Endodermal cell (in vitro differentiated cells): ENCODE data around the gene NEDD4L. TPM values are rescaled to one million over a fixed set of nuclear protein-coding genes. Genes with fewer than 3 reads are reported as not detected.

Source experiments
- DNase-seq: peaks from one replicate; pipeline ENCODE4 v3.0.0-alpha.2; 2017
- H3K27ac ChIP-seq: 2 replicates; pipeline ENCODE4 v1.5.1; 2013; ENCODE audit warnings: mild to moderate bottlenecking, low read depth, low read length, moderate library complexity
- H3K27me3 ChIP-seq: 2 replicates; pipeline ENCODE4 v1.6.1; 2013; ENCODE audit warnings: mild to moderate bottlenecking, low read length, moderate library complexity; ENCODE audit not compliant: insufficient read depth, control insufficient read depth, poor library complexity, severe bottlenecking
- H3K36me3 ChIP-seq: 2 replicates; pipeline ENCODE4 v1.7.0; 2013; ENCODE audit warnings: mild to moderate bottlenecking, low read length, moderate library complexity; ENCODE audit not compliant: control insufficient read depth, insufficient read depth
- H3K4me1 ChIP-seq: one replicate; pipeline ENCODE4 v1.7.0; 2013; ENCODE audit warnings: low read length; ENCODE audit not compliant: control insufficient read depth, insufficient read depth
- H3K4me3 ChIP-seq: 2 replicates; pipeline ENCODE4 v1.5.1; 2013; ENCODE audit warnings: mild to moderate bottlenecking, low read length, moderate library complexity
- H3K9ac ChIP-seq: 2 replicates; pipeline ENCODE4 v1.6.1; 2013; ENCODE audit warnings: mild to moderate bottlenecking, low read length, moderate library complexity; ENCODE audit not compliant: poor library complexity, severe bottlenecking; ENCODE audit errors: extremely low read depth
- H3K9me3 ChIP-seq: 2 replicates; pipeline ENCODE4 v1.6.1; 2013; ENCODE audit warnings: mild to moderate bottlenecking, low read length, moderate library complexity; ENCODE audit not compliant: control insufficient read depth
- H3K27ac Mint-ChIP-seq: 2 replicates; pipeline ENCODE4 v1.8.0; 2020; ENCODE audit warnings: mixed read lengths
- H3K27me3 Mint-ChIP-seq: 2 replicates; pipeline ENCODE4 v1.8.0; 2021; ENCODE audit warnings: mild to moderate bottlenecking, mixed read lengths; ENCODE audit not compliant: insufficient read depth
- H3K36me3 Mint-ChIP-seq: 2 replicates; pipeline ENCODE4 v1.8.0; 2020; ENCODE audit warnings: low read depth, mixed read lengths
- H3K4me1 Mint-ChIP-seq: 2 replicates; pipeline ENCODE4 v1.8.0; 2020; ENCODE audit warnings: mixed read lengths
- H3K4me3 Mint-ChIP-seq: 2 replicates; pipeline ENCODE4 v1.8.0; 2020; ENCODE audit warnings: mild to moderate bottlenecking, moderate library complexity, mixed read lengths
- H3K9me3 Mint-ChIP-seq: 2 replicates; pipeline ENCODE4 v1.8.0; 2020; ENCODE audit warnings: mild to moderate bottlenecking, mixed read lengths
- WGBS, 2 experiments: methylation state at CpG; one replicate each; pipeline versions ENCODE4 v1.1.5 to v1.1.7; 2013; ENCODE audit warnings: missing lambda C conversion rate in 2 of 2, mixed read lengths in 1 of 2; ENCODE audit not compliant: insufficient coverage in 1 of 2, insufficient read length in 1 of 2; 5-methylcytosine and 5-hydroxymethylcytosine counted together
- total RNA-seq, 2 donors: library from RNA; stranded (reverse); fragmentation: NEBNext Ultra II Directional in 1 of 2; extraction: Animal tissue kit (Norgen Biotek cat#: 25700) in 1 of 2; gene quantifications; 2 replicates in 1 of 2; 3 replicates in 1 of 2; pipeline ENCODE4 v1.2.1, GENCODE V29; 2021
- TF ChIP-seq, protein P1 (sequence below): fragments of 200-600 bp; sonication (generic); conservative IDR thresholded peaks from 2 replicates; pipeline ENCODE4 v1.5.0; 2021; ENCODE audit warnings: antibody characterized with exemption, mild to moderate bottlenecking

Gene NEDD4L
- total RNA-seq, 2 donors from 2014 or later: 70.5 to 75.3 TPM

DNA sequence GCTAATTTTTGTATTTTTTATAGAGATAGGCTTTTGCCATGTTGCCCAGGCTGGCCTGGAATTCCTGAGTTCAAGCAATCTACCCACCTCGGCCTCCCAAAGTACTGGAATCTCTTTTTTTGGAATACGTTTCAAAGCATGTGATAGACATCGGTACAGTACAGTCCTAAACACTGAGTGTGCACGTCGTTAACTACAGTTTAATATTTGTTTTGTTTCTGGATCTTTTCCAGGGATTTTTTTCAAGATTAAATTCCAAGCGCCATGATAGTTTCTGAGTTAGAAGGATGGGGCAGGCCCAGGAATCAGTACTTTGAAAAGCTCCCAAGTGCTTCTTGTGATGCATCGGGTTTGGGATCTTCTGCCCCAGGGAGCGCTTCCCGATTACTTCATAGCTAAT lies 33.3 kb downstream of the NEDD4L start:
- 95 to 97% methylated on average over 8 to 9 of the region's 9 CpGs for WGBS, 2 experiments
- H3K36me3 Mint-ChIP-seq: peaks cover 2% of the 10 kb centered on the region

DNA sequence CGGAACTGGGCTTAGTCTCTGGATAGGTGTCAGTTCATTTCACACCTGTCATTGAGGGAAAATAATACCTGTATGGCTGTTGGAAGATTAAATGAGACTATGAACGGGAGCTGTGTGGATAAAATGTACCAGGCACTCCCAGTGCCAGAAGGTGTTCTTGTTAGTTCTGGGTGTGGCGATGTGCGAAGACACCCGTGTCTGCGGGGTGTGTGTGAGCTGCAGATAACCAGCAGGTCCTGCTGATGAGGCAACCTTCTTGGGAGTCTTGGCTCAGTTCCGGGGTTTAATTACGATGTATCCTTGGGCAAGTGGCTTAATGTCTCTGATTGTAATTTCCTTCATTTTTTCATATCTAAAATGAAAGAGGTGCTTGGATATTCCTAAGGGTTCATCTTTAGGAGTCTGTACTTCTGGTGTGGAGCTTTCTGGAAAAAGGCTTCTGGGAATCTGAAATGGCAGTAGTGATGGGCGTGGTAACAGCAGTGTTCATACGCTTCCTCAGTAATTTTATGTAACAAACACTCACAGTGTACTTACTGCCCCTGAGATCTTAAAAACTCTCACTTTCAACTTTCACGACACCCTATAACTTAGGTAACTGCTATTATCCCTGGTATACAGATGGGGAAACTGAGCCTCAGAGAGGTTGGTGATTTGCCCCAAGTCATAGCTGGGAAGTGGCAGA lies 35.0 kb downstream of the NEDD4L start:
- Histone ChIP-seq H3K27ac (no peak overlapping the region), H3K4me1 (no peaks in the 10 kb centered on the region), H3K4me3 (no peak overlapping the region), H3K9ac (no peak overlapping the region), H3K9me3 (no peaks in the 10 kb centered on the region), H3K27me3 (no peaks in the 10 kb centered on the region), H3K36me3 (no peaks in the 10 kb centered on the region)
- H3K4me1 Mint-ChIP-seq: peaks cover 26% of the 10 kb centered on the region
- no peak overlapping the region for H3K27ac Mint-ChIP-seq
- no peak for DNase-seq
- WGBS, 2 experiments: 94 to 96% methylated on average over 8 to 11 of the region's 11 CpGs
- no peaks in the 10 kb centered on the region for H3K9me3 Mint-ChIP-seq
- no peak overlapping the region for H3K4me3 Mint-ChIP-seq
- H3K27me3 Mint-ChIP-seq: no peaks in the 10 kb centered on the region
- peaks cover 4% of the 10 kb centered on the region for H3K36me3 Mint-ChIP-seq
- TF ChIP-seq, protein P1, sequence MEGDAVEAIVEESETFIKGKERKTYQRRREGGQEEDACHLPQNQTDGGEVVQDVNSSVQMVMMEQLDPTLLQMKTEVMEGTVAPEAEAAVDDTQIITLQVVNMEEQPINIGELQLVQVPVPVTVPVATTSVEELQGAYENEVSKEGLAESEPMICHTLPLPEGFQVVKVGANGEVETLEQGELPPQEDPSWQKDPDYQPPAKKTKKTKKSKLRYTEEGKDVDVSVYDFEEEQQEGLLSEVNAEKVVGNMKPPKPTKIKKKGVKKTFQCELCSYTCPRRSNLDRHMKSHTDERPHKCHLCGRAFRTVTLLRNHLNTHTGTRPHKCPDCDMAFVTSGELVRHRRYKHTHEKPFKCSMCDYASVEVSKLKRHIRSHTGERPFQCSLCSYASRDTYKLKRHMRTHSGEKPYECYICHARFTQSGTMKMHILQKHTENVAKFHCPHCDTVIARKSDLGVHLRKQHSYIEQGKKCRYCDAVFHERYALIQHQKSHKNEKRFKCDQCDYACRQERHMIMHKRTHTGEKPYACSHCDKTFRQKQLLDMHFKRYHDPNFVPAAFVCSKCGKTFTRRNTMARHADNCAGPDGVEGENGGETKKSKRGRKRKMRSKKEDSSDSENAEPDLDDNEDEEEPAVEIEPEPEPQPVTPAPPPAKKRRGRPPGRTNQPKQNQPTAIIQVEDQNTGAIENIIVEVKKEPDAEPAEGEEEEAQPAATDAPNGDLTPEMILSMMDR: no peak

More for the DNA sequence above, 33.3 kb downstream of the NEDD4L start:
- Mint-ChIP-seq H3K4me1 (peaks cover 26% of the 10 kb centered on the region), H3K27me3 (no peaks in the 10 kb centered on the region), H3K27ac (no peak overlapping the region), H3K9me3 (no peaks in the 10 kb centered on the region), H3K4me3 (no peak overlapping the region)
- Histone ChIP-seq H3K27me3 (no peaks in the 10 kb centered on the region), H3K9me3 (peaks cover 6% of the 10 kb centered on the region), H3K27ac (no peak overlapping the region), H3K36me3 (no peaks in the 10 kb centered on the region), H3K4me1 (no peaks in the 10 kb centered on the region), H3K4me3 (no peak overlapping the region), H3K9ac (no peak overlapping the region)
- TF ChIP-seq, protein P1: no peak
- no peak for DNase-seq

DNA sequence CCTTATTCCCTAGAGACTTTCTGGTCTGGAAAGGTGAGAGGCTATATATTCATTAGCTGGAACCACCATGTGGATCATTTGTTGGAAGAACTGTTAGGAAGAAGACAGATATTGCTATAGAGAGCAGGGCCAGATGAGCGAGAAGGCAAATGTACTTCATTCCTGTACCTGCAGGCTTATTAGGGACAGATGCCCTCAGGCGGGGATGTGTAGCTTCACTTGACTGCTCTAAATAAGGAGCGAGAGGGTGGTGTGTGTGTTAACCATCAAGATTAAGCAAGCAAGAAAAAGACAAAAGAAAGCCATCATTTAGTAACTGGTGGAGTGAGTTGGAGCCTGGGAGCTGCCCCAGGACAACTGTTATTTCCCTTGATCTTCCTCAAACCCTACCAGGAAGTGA lies 36.4 kb downstream of the NEDD4L start:
- TF ChIP-seq, protein P1: no peak
- Histone ChIP-seq H3K27me3 (no peaks in the 10 kb centered on the region), H3K4me3 (no peak overlapping the region), H3K4me1 (no peaks in the 10 kb centered on the region), H3K9me3 (no peaks in the 10 kb centered on the region), H3K27ac (no peak overlapping the region), H3K36me3 (peaks cover 3% of the 10 kb centered on the region), H3K9ac (no peak overlapping the region)
- Mint-ChIP-seq H3K27ac (no peak overlapping the region), H3K4me3 (no peak overlapping the region), H3K36me3 (peaks cover 6% of the 10 kb centered on the region), H3K4me1 (peaks cover 26% of the 10 kb centered on the region), H3K27me3 (no peaks in the 10 kb centered on the region), H3K9me3 (no peaks in the 10 kb centered on the region)
- WGBS, 2 experiments: 88 to 100% methylated on average over 1 to 3 of the region's 3 CpGs
- no peak for DNase-seq
